Measurements from ENCODE around the gene MATK.

MATK gene

DNA sequence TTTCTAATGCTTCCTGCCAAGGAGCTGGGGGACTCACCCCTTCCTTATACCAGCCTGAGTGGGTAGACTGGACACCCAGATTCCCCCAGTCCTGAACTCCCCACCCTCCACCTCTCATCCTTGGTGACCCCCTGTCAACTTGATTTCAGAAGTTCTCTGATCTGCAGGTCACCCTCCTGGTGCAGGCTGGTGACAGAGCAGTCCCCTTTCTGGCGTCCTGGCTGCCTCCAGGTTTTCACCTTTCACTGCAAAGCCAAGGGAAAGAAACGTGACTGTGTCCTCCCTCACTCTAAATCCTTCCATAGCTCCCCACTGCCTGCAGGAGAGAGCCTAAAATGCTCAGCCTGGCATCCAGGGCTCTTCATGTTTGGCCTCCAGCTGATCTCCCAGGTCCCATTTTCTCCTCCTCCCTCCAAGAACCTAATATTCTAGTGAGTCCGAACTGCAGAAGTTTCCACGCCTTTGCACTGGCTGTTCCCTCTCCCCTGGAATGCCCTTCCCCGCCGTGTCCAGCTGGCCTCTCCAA is 4.1 kb upstream of the MATK start:
- TF ChIP-seq ZBTB7A (IDR thresholded peaks at IDR 0.05; ENCODE audit: low read depth) (no peak), EGR1 (IDR thresholded peaks at IDR 0.05) (no peak)
- TF ChIP-seq, protein P1, sequence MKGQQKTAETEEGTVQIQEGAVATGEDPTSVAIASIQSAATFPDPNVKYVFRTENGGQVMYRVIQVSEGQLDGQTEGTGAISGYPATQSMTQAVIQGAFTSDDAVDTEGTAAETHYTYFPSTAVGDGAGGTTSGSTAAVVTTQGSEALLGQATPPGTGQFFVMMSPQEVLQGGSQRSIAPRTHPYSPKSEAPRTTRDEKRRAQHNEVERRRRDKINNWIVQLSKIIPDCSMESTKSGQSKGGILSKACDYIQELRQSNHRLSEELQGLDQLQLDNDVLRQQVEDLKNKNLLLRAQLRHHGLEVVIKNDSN (IDR thresholded peaks at IDR 0.05) = no peak

DNA sequence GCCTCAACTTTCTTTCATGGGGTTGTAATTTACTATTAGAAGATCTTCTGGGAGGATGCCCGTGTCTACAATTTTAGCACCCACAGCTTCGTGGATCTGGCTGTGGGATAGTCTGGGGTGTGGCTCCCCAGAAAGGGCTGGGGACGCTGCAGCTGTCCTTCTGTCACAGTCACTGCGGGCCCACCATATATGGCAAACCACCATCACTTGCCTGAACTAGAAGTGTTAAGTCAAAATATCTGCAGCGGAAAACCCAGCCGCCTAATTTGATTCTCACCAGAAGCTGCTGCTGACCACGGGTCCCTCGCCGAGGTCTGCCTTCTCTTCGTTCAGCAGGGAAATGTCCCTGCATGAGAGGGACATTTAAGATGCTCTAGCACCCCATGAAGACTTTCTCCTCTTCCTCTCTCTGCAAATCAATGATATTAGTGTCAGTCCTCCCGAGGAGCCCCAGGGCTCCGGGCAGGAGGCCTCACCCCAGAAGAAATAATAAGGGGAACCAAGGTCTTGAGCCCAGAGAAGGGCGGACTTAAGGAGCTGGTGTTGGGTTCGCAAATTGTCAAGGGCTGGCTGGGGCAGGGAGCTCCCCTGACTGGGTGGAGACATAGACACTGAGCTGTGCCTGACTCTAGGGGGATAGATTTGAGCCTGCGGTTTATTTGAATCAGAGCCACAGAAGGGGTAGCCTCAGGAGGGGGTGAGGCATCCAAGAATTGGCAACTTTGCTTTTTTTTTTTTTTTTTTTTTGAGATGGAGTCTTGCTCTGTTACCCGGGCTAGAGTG is 3.0 kb upstream of the MATK start:
- TF ChIP-seq, protein P2, sequence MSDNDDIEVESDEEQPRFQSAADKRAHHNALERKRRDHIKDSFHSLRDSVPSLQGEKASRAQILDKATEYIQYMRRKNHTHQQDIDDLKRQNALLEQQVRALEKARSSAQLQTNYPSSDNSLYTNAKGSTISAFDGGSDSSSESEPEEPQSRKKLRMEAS (IDR thresholded peaks at IDR 0.05) = no peak
- TF ChIP-seq YY1 (IDR thresholded peaks at IDR 0.05; ENCODE audit: low read depth) (no peak), FOXM1 (IDR thresholded peaks at IDR 0.05; ENCODE audit: borderline replicate concordance, low read depth) (no peak), RAD21 (IDR thresholded peaks at IDR 0.05; ENCODE audit: low read depth) (no peak), EGR1 (IDR thresholded peaks at IDR 0.05) (no peak)
- TF ChIP-seq, protein P3, sequence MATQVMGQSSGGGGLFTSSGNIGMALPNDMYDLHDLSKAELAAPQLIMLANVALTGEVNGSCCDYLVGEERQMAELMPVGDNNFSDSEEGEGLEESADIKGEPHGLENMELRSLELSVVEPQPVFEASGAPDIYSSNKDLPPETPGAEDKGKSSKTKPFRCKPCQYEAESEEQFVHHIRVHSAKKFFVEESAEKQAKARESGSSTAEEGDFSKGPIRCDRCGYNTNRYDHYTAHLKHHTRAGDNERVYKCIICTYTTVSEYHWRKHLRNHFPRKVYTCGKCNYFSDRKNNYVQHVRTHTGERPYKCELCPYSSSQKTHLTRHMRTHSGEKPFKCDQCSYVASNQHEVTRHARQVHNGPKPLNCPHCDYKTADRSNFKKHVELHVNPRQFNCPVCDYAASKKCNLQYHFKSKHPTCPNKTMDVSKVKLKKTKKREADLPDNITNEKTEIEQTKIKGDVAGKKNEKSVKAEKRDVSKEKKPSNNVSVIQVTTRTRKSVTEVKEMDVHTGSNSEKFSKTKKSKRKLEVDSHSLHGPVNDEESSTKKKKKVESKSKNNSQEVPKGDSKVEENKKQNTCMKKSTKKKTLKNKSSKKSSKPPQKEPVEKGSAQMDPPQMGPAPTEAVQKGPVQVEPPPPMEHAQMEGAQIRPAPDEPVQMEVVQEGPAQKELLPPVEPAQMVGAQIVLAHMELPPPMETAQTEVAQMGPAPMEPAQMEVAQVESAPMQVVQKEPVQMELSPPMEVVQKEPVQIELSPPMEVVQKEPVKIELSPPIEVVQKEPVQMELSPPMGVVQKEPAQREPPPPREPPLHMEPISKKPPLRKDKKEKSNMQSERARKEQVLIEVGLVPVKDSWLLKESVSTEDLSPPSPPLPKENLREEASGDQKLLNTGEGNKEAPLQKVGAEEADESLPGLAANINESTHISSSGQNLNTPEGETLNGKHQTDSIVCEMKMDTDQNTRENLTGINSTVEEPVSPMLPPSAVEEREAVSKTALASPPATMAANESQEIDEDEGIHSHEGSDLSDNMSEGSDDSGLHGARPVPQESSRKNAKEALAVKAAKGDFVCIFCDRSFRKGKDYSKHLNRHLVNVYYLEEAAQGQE (IDR thresholded peaks at IDR 0.05; ENCODE audit: low read depth) = no peak

DNA sequence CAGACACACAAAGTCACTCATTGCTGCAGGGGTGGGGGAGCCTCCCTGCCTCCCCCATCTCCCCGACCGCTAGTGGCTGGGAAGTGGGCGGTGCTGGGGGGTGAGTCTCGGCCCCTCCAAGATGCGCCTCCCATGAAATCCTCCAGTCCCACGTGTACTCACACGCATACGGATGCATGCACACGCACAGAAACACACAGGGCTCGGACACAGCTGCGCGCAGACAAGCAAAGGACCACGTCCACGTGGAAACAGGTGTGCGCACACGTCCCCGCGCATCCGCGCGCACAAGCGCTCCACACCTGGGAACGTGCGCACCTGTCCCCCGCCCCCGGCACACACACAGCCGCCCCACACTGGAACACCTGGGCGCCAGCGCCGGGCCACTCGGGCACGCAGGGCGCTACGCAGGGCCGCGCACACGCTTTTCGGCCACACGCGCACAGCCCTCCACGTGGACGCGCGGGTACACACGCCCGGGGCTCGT is 687 bp downstream of the MATK start:
- TF ChIP-seq, protein P2 (IDR thresholded peaks at IDR 0.05) = peak; percentile 79
- TF ChIP-seq CREB1 (IDR thresholded peaks at IDR 0.05; ENCODE audit: low read depth) (no peak), TCF12 (IDR thresholded peaks at IDR 0.05; ENCODE audit: low read depth) (peak; percentile 16; the same call in 1 of the 2 replicates), EP300 (IDR thresholded peaks at IDR 0.05; ENCODE audit: borderline replicate concordance) (no peak)

DNA sequence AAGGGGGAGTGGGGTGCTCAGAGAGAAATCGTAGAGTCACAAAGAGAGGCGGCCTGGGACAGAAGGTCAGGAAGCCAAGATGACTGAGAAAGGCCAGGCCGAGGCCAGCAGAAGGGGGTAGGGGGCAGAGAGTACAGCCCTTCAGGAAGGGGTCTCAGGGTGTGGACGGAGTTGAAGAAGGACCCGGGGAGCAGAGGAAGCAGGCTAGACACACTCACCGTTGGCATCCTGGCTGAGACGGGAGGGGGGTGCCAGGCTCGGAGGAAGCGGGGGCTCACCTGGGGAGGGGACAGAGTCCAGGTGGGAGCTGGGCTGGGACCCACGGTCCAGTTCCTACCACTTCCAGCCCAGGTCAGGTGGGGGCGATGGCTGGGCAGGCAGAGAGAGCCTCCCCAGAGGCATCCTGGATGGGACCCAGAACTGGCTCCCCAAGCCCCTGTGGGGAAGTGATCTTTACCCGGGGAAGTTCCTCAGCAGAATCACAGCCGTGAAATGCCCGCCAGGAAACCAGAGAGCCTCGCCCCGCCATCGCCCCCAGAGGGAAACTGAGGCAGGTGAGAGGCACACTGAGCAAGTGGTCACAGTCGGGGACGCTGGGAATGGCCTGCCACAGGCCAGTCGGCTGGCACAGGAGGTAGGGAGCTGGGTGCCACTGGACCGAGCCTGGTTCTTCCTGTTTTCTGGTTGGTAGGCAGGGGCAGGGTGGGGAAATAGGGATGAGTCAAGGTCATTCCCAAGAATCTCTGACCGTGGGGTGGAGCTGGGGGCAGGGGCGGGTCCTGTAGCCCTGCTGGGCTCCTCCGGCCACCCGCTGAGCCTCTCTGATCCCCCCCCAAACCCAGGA is 1.4 kb downstream of the MATK start:
- no peak for TF ChIP-seq CEBPB (IDR thresholded peaks at IDR 0.05)
- TF ChIP-seq CREB1 (IDR thresholded peaks at IDR 0.05; ENCODE audit: low read depth) = no peak
- no peak for TF ChIP-seq TCF12 (IDR thresholded peaks at IDR 0.05; ENCODE audit: low read depth)
- TF ChIP-seq, protein P2 (IDR thresholded peaks at IDR 0.05) = no peak
- no peak for TF ChIP-seq TEAD4 (IDR thresholded peaks at IDR 0.05)
- no peak for TF ChIP-seq RAD21 (IDR thresholded peaks at IDR 0.05; ENCODE audit: low read depth)
- TF ChIP-seq YY1 (IDR thresholded peaks at IDR 0.05; ENCODE audit: low read depth) = no peak
- no peak for TF ChIP-seq TAF1 (IDR thresholded peaks at IDR 0.05; ENCODE audit: low read depth)
- TF ChIP-seq, protein P1 (IDR thresholded peaks at IDR 0.05) = no peak
- no peak for TF ChIP-seq NFIC (IDR thresholded peaks at IDR 0.05)
- TF ChIP-seq FOXM1 (IDR thresholded peaks at IDR 0.05; ENCODE audit: borderline replicate concordance, low read depth) = no peak
- TF ChIP-seq, protein P3 (IDR thresholded peaks at IDR 0.05; ENCODE audit: low read depth) = no peak
- TF ChIP-seq ZBTB7A (IDR thresholded peaks at IDR 0.05; ENCODE audit: low read depth) = no peak

DNA sequence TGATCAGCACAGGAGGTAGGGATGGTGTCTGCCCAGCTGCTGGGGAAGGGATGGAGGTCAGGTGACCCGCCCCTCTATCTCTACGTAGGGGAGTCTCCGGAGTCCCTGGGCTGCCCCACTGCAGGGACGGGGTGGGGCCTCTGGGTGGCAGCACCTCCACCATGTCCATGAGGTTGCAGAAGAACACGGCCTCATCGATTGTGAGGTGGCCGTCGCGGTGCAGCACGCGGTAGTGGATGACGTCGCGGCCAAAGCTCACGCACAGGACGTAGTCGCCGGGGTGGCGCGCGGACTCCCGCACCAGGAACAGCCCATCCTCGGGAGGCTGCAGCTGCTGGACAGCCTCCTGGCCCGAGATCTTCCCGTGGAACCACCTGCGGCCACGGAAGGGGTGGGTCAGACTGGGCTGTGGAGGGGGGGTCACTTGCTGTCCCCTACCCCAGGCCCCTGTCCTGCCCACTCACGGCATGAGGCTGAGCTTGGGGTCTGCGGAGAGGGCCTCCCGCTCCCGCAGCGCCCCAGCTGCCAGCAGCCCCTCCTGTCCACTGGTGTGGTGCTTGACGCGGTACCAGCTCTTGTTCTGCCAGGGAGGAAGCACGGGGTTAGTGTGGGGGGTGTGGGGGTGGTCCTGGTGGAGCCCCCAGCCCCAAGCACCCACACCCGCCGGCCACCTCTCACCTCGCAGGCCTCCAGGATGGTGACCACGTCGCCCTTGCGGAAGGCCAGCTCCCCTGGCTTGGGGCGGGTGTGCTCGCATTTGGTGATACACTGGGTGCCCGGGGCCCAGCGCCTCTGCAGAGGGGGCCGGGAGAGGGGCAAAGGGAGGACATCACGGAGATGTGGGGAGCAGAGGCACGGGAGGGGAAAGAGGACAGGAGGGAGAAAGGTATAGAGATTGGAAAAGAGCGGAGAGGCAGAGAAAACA is 2.3 kb downstream of the MATK start:
- TF ChIP-seq YY1 (IDR thresholded peaks at IDR 0.05; ENCODE audit: low read depth) (no peak), CEBPB (IDR thresholded peaks at IDR 0.05) (no peak), RAD21 (IDR thresholded peaks at IDR 0.05; ENCODE audit: low read depth) (peak; percentile 46), FOXM1 (IDR thresholded peaks at IDR 0.05; ENCODE audit: borderline replicate concordance, low read depth) (no peak)
